DMS153 treated with DMSO at 0.1 percent for 48 hours (cell line): ENCODE results near the gene PLK5.

ENCODE experiments used
- DNase-seq: peaks from one replicate; lab custom pipeline; 2025; ENCODE audit not compliant: unreplicated experiment; lab: John Stamatoyannopoulos, UW

The PLK5 gene

DNA sequence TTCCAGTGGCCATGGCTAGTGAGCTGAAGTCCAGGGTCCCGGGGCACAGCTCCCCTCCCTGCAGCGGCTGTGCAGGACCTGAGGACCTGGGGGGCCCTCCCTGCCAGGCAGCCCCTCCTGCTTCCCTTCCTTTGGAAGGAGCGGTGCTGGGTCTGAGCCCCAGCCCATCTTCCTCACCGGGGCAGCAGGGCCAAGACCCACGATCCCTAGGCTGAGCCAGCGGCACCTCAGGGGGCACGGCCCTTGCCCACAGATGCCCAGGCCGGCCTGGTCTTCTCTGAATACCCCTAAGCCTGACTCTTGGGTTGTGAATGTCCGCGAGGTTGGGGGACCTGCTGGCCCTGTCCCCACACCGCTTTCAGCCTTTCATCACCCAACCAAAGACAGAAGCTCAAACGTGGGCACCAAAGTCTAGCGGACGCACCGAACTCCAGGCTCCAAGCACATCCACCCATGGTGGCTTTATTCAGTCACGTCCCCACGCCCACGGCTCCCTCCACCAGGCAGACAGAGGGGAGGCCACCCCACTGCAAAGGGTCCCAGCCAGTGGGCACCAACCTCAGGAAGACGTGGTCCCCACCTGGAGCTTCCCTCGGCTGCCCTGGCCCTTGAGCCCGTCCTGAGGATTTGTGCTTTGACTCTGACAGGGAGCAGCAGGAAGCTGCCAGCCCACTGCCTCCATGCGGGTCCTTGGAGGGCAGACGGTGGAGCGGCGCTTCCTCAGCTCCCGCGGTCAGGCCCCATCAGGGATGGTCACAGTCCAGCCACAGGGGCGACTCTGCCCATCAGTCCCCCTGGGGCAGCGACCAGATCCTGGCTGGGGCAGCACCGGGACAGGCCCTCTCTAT lies 52.6 kb downstream of the PLK5 start:
- no peak for DNase-seq

DNA sequence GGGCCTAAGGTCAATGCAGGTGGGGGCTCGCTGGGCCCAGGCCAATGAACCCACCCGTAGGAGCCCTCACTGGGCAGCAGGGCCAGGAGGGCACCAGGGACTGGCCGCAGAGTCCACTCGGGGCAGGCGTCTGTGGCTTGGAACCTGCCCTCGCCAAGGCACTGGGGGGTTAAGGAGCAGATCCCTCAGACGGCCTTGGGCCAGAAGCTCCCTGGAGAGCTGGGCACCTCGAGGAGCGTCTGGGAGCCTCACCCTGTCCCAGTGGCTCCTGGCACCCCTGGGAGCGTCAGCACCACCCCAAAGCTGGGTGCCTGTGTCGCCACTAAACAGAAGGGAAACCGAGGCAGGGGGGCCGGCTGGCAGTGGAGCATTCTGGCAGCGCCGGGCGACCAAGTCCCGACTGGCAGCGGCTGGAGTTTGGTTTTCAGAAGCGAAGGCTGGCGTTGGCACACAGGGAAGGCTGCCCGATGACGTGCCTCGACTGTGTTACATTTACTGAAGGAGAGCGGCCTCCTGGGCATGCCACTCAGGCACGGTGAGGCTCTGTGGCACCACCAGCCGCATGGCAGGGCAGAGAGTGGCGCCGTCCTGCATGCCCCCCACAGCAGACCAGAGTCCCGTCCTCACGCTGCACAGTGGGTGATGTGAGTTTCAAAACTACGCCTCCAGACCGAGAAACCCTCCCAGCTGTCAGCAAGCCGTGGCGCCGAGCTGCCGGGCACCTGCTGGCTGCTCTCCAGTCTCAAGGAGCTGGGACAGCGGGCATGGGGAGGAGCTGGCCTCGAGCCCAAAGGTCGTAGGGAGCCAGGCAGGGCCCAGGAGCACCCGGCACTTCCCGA lies 53.4 kb downstream of the PLK5 start:
- DNase-seq, result no peak

DNA sequence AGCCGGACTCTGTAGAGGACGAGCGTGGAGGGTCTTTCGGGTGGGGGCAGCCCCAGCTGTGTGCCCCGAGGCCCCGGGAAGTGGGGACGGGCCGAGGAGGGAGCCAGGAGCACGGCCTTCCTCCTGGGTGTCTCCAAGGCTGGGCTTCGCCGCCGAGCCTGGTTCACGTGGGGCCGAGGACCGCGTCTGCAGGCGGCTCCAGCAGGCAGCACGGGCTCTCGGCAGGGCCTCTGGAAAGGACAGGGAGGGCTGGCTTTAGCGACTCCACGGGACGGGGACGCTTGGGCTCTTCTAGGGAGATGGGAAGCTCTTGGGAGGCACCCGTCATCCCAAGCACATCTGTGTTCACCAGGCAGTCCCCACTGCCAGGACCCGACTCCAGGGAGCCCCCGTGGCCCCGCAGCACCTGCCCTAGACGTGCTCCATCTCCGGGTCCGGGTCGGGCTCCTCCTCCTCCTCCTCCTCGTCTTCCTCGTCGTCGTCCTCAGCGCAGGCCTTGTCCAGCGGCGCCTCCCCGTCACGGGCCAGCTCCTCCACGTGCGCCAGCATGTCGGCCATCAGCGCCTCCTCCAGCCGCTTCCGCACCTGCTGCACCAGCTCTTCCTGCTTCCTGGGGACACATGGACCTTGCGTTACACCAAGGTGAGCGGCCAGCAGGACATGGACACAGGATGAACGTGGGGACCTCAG lies 54.2 kb downstream of the PLK5 start:
- no peak for DNase-seq

DNA sequence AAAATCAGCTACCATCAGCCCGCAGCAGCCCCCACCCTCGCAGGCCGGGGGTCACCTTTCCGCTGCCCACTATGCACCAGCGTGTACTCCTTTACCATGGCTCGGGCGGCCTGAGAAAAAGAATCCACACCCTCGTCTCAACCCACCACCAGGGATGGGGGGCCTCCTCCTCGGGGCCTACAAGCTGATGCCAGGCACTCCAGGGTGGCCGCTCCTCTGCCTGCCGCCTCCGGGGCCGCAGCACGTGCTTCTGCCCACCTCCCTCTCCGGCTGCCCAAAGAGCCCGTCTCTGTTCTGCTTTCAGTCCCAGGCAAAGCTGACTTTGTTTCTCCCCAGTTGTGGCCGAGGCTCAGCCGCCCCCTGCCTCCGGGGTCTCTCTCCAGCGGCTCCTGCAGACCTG lies 55.3 kb downstream of the PLK5 start:
- no peak for DNase-seq

DNA sequence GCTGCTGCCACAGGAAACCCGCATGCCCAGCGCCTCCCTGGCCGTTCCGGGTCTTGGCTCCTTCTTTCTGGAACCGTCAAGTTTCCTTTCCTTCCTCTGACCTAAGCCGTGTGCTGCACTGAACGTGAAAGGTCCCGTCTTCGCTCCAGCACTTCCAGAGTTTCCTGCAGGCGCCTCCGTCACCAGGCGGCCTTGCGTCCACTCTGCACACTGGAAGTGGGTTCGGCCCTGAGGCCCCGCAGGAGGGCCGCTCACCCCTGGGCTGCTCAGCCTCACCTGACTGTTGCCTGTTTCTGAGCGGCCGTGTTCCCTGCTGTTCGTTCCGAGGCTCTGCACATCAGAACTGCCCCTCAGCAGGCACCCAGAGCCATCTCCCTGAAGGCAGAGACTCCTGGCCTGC lies 56.5 kb downstream of the PLK5 start:
- no peak for DNase-seq

DNA sequence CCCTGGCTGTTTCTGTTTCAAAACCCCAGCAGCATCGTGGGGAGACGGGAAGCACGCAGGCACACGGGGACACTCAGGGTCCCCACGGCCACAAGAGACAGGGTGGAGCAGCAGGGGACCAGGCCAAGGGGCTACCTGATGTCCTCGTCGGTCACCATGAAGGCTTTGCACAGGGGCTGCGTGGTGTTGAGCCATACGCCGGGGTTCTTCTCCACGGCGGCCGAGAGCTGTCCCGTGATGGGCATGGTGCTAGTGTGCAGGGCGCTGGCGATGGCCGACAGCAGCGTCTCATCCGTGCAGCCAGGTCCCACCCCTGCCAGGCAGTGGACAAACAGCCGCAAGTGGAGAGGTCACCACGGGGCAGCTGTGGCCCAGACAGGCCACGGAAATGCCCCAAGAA lies 57.1 kb downstream of the PLK5 start:
- DNase-seq, result no peak

DNA sequence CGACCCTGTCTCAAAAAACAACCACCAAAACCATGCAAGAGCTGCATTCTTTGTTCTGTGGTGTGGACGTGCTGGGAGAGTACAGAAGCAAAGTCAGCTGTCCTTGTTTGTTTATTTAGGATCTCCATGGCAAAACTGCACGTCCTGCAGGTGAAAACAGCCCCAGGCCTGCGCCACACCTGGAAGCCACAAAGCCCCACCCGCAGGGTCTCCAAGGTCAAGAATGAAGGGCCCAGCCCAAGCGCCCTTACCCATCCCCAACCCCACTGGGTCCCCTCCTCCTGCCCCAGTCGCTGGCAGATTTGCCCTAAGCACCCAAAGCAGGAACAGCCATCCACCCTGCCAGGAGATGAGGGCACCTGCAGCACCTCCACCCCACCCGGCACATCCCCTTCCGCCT lies 58.3 kb downstream of the PLK5 start:
- DNase-seq, result no peak

DNA sequence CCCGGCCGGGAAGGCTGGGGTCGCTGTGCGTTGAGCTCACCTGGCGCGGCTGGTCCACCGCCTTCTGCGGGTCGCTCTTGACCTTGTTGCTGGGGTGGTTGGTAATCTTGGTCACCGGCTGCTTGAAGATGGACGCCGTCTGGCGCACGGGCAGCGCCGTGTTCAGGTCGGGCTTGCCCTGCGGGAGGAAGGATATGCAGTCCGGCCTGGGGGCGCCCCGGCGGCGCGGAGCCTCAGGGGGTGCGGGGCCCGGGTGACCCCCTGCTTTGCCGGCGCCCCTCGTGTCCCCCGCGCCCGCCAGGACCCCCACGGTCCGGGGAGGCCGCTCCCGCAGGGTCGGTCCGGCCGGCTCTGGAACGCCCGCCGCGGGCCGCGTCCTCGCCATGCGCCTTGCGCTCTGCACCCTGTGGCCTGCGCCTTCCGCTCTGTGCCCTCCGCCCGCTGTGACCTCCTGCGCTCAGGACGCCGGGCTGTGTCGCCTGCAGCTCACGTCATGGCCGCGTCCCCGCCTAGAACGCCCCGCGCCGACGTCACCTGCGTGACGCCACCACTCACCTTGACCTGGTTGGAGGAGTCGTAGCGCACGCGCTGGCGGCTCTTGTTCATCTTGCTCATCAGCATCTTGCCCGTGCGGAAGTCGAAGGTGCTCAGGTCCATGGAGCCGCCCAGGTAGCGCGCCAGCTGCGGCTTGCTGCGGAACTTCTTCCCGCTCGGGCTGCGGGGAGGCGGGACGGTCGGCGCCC lies 60.8 kb downstream of the PLK5 start:
- DNase-seq, result no peak

DNA sequence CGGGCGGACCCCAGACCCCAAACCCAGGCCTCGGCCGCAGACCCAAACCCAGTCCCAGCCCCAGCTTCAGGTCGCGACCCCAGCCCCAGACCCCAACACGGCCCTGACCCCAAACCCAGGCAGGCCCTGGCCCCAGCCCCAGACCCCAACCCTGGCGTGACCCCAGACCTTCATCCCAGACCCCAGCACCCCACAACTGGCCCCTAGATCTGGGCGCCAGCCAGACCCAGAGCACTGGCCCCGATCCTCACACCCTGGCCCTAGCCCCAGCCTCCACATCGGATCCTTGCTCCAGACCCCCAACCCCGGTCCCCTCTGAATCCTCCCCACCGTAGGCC lies 61.3 kb downstream of the PLK5 start:
- DNase-seq, result no peak
